Measurements from ENCODE around the gene IFRD2.

GRCh38 chr3:50339485-50340146, 47.4 kb upstream of the IFRD2 start:
- TF ChIP-seq SMAD3 (CRISPR knock-in tag; conservative IDR thresholded peaks at IDR 0.05), result no peak
- TF ChIP-seq BCLAF1 (IDR thresholded peaks at IDR 0.05; ENCODE audit: borderline replicate concordance in 1 of 2, control insufficient read depth in 1 of 2, low read depth in 2 of 2, low read length in 1 of 2), result no peak
- TF ChIP-seq ZZZ3 (IDR thresholded peaks at IDR 0.05), result no peak
- no peak for TF ChIP-seq POLR2A (conservative IDR thresholded peaks at IDR 0.05)
- TF ChIP-seq U2AF2 (optimal IDR thresholded peaks at IDR 0.05; ENCODE audit: low read depth, low read length), result no peak
- no peak for TF ChIP-seq BCL6 (CRISPR knock-in tag; IDR thresholded peaks at IDR 0.05)
- TF ChIP-seq NFATC3 (IDR thresholded peaks at IDR 0.05), result no peak
